HG03175 (cell line): ENCODE results near the gene BRAT1.
A peak's percentile ranks its signal among the peaks of the same experiment; 100 is the strongest.
"Not testable (repeated sequence)": the region's sequence is repeated elsewhere in the genome, so short reads cannot be mapped to it uniquely, and the experiment has no call there.

Experiments used
- ATAC-seq: cut with Tn5 transposase; IDR thresholded peaks from one replicate; pipeline ENCODE4 v1.9.1; 2021; ENCODE audit warnings: mild to moderate bottlenecking, moderate library complexity; ENCODE audit not compliant: unreplicated experiment

The BRAT1 gene

GRCh38 chr7:2555121-2556052 is at the start of gene BRAT1:
Gene BRAT1 (minus strand): TSS chr7:2555524. CDS start chr7:2554431, 1,093 bp downstream.
- peak; percentile 73 for ATAC-seq

GRCh38 chr7:2604608-2605174 is 49.4 kb upstream of the BRAT1 start:
- no peak for ATAC-seq

- ATAC-seq, result no peak
These were observed 48.0 kb upstream of the BRAT1 start for GRCh38 chr7:2603044-2603965.

GRCh38 chr7:2602406-2603043 is 47.2 kb upstream of the BRAT1 start:
- no peak for ATAC-seq

GRCh38 chr7:2601907-2602306 is 46.6 kb upstream of the BRAT1 start:
- ATAC-seq, result no peak

- ATAC-seq, result no peak
These were observed 45.7 kb upstream of the BRAT1 start for GRCh38 chr7:2601065-2601464.

GRCh38 chr7:2598154-2598823 is 43.0 kb upstream of the BRAT1 start:
- ATAC-seq, result no peak

GRCh38 chr7:2597273-2597640 is 41.9 kb upstream of the BRAT1 start:
- no peak for ATAC-seq

- no peak for ATAC-seq
These were observed 41.3 kb upstream of the BRAT1 start for GRCh38 chr7:2596464-2597272.

- ATAC-seq, result no peak
These were observed 40.0 kb upstream of the BRAT1 start for GRCh38 chr7:2595258-2595860.

- ATAC-seq, result no peak
These were observed 39.3 kb upstream of the BRAT1 start for GRCh38 chr7:2594599-2594998.

- ATAC-seq, result no peak
These were observed 37.9 kb upstream of the BRAT1 start for GRCh38 chr7:2593036-2593727.

- ATAC-seq, result no peak
These were observed 37.1 kb upstream of the BRAT1 start for GRCh38 chr7:2592375-2592865.

GRCh38 chr7:2589941-2590340 is 34.6 kb upstream of the BRAT1 start:
- ATAC-seq, result not testable (repeated sequence)

GRCh38 chr7:2589341-2589740 is 34.0 kb upstream of the BRAT1 start:
- ATAC-seq, result no peak

- ATAC-seq, result no peak
These were observed 32.5 kb upstream of the BRAT1 start for GRCh38 chr7:2587778-2588177.

GRCh38 chr7:2587134-2587533 is 31.8 kb upstream of the BRAT1 start:
- no peak for ATAC-seq

- no peak for ATAC-seq
These were observed 31.1 kb upstream of the BRAT1 start for GRCh38 chr7:2586326-2587020.
